ENCODE data around the gene RAC3. TPM values are rescaled to one million over a fixed set of nuclear protein-coding genes. Genes with fewer than 3 reads are reported as not detected.
A peak's percentile ranks its signal among the peaks of the same experiment; 100 is the strongest.

RAC3 gene
- total RNA-seq, 1 experiment from 2014 or later = 120 TPM

GRCh38 chr17:82077617-82078358 is 46.3 kb downstream of the RAC3 start:
- no peak overlapping the region for H3K9ac ChIP-seq (ENCODE audit: low read length)
- intact Hi-C loops (cut with micrococcal nuclease) = no loop called here
- no peak overlapping the region for H3K27ac ChIP-seq (ENCODE audit: low read depth, low read length)
- H3K4me2 ChIP-seq (ENCODE audit: low read length) = no peak overlapping the region
- H3K4me1 ChIP-seq (ENCODE audit: control insufficient read depth in 1 of 2, insufficient read depth in 2 of 2, low read length in 2 of 2) = no peaks in the 10 kb centered on the region
- POLR2A ChIA-PET = interaction anchor here (1.9 kb wide), 1 partner anchor 21 kb away, joined by 5 read pairs; the partner anchor contains the start of gene FASN
- peaks cover 35 to 40% of the 10 kb centered on the region in 2 experiments; a peak in 3 of 4 replicates for H3K36me3 ChIP-seq (ENCODE audit: control insufficient read depth in 1 of 2, insufficient read depth in 2 of 2, low read length in 2 of 2)
- no TSS peak for BruUV-seq (replicated peaks)
- no peak for DNase-seq (ENCODE audit: low read depth, low spot score)
- no peak overlapping the region for H3K4me3 ChIP-seq (replicated peaks in 1 of 2; ENCODE audit: low read depth in 1 of 2, low read length in 2 of 2)
- RAD21 ChIA-PET (ENCODE audit: low non-redundant PET in 1 of 2, low total read pairs in 2 of 2, uncharacterized antibody in 2 of 2, unreplicated experiment in 2 of 2) = no interaction called here
- peak; percentile 16 for ATAC-seq
- H3K27me3 ChIP-seq (ENCODE audit: insufficient read depth, low read length) = no peaks in the 10 kb centered on the region
- H3K9me3 ChIP-seq (ENCODE audit: control insufficient read depth in 1 of 2, insufficient read depth in 1 of 2, low read depth in 1 of 2, low read length in 2 of 2) = no peaks in the 10 kb centered on the region
- peaks cover 9% of the 10 kb centered on the region; the same call in 1 of the 2 replicates for H4K20me1 ChIP-seq (ENCODE audit: insufficient read depth)
- H2AFZ ChIP-seq (ENCODE audit: low read depth, low read length, poor library complexity, severe bottlenecking) = no peak overlapping the region
- TF ChIP-seq ZFX (IDR thresholded peaks at IDR 0.05) = no peak
- TF ChIP-seq CEBPB (IDR thresholded peaks at IDR 0.05; ENCODE audit: low read depth) = no peak
- TF ChIP-seq JUND (IDR thresholded peaks at IDR 0.05) = no peak
- TF ChIP-seq TCF7L2 (IDR thresholded peaks at IDR 0.05; ENCODE audit: borderline replicate concordance, extremely low read depth, insufficient read depth, insufficient read length) = no peak
- TF ChIP-seq EZH2phosphoT487 (IDR thresholded peaks at IDR 0.05; ENCODE audit: borderline replicate concordance) = no peak
- no peak for TF ChIP-seq RAD21 (IDR thresholded peaks at IDR 0.05; ENCODE audit: low read depth)
- no peak for TF ChIP-seq ZNF274 (IDR thresholded peaks at IDR 0.05; ENCODE audit: low read depth, low read length)
- TF ChIP-seq, protein P1, sequence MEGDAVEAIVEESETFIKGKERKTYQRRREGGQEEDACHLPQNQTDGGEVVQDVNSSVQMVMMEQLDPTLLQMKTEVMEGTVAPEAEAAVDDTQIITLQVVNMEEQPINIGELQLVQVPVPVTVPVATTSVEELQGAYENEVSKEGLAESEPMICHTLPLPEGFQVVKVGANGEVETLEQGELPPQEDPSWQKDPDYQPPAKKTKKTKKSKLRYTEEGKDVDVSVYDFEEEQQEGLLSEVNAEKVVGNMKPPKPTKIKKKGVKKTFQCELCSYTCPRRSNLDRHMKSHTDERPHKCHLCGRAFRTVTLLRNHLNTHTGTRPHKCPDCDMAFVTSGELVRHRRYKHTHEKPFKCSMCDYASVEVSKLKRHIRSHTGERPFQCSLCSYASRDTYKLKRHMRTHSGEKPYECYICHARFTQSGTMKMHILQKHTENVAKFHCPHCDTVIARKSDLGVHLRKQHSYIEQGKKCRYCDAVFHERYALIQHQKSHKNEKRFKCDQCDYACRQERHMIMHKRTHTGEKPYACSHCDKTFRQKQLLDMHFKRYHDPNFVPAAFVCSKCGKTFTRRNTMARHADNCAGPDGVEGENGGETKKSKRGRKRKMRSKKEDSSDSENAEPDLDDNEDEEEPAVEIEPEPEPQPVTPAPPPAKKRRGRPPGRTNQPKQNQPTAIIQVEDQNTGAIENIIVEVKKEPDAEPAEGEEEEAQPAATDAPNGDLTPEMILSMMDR (IDR thresholded peaks at IDR 0.05 in 2 of 3, conservative IDR thresholded peaks at IDR 0.05 in 1 of 3; ENCODE audit: borderline replicate concordance in 1 of 3, insufficient read depth in 1 of 3, low read depth in 2 of 3, low read length in 2 of 3) = no peak; a peak in 1 of 6 replicates
- no peak for TF ChIP-seq SRF (IDR thresholded peaks at IDR 0.05; ENCODE audit: low read depth)
- TF ChIP-seq POLR2AphosphoS5 (IDR thresholded peaks at IDR 0.05; ENCODE audit: low read depth, low read length) = no peak
- 0 out of 2 replicates have a peak, but pooled peaks cover 2% of the 10 kb centered on the region for H3K79me2 ChIP-seq (ENCODE audit: insufficient read depth, low read length)
- CTCF ChIA-PET = no interaction called here
- H3K9me2 ChIP-seq (ENCODE audit: insufficient read depth) = no peaks in the 10 kb centered on the region
